ENCODE results near the gene PHLDB3.
"Not testable (repeated sequence)": the region's sequence is repeated elsewhere in the genome, so short reads cannot be mapped to it uniquely, and the experiment has no call there.

The PHLDB3 gene

DNA sequence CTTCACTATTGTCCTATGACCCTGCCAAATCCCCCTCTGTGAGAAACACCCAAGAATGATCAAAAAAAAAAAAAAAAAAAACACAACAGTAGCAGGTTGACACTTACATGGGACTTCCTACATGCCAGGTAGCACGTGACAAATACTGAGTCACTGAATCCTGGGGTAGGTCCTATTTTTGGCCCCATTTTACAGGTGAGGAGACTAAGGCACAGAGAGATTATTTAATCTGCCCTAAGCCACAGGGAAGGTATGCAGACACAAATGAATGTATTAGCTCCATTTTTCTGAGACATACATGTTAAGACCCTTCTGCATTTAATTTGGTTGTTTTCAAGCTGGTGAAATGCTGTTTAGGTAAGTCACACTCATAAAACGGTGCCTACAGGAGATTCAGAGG lies 44.2 kb upstream of the PHLDB3 start:
- H3K27ac ChIP-seq = no peak overlapping the region
- no peaks in the 10 kb centered on the region for H3K27me3 ChIP-seq (ENCODE audit: insufficient read depth, low read depth, severe bottlenecking)
- peaks cover 57% of the 10 kb centered on the region for H3K36me3 ChIP-seq
- no peak for TF ChIP-seq CTCF (IDR thresholded peaks at IDR 0.05; ENCODE audit: low read depth, low read length)
- DNase-seq = no peak
- no peaks in the 10 kb centered on the region for H3K9me3 ChIP-seq (ENCODE audit: severe bottlenecking)
- H3K4me3 ChIP-seq (ENCODE audit: low read depth, low read length) = no peak overlapping the region

- not testable (repeated sequence) for H3K9me3 ChIP-seq (ENCODE audit: severe bottlenecking); DNase-seq; H3K4me3 ChIP-seq (ENCODE audit: low read depth, low read length); H3K27ac ChIP-seq; H3K27me3 ChIP-seq (ENCODE audit: insufficient read depth, low read depth, severe bottlenecking)
- H3K36me3 ChIP-seq = peaks cover 57% of the 10 kb centered on the region
Observed at GRCh38 chr19:43547926-43548325, 43.4 kb upstream of the PHLDB3 start.

GRCh38 chr19:43546581-43546980 lies 42.0 kb upstream of the PHLDB3 start:
- DNase-seq = no peak
- H3K27ac ChIP-seq = no peak overlapping the region
- H3K27me3 ChIP-seq (ENCODE audit: insufficient read depth, low read depth, severe bottlenecking) = no peaks in the 10 kb centered on the region
- H3K4me3 ChIP-seq (ENCODE audit: low read depth, low read length) = no peak overlapping the region
- no peak for TF ChIP-seq CTCF (IDR thresholded peaks at IDR 0.05; ENCODE audit: low read depth, low read length)
- peaks cover 59% of the 10 kb centered on the region for H3K36me3 ChIP-seq
- H3K9me3 ChIP-seq (ENCODE audit: severe bottlenecking) = no peaks in the 10 kb centered on the region

- no peak for TF ChIP-seq CTCF (IDR thresholded peaks at IDR 0.05; ENCODE audit: low read depth, low read length)
- Histone ChIP-seq H3K27me3 (ENCODE audit: insufficient read depth, low read depth, severe bottlenecking) (no peaks in the 10 kb centered on the region), H3K27ac (no peak overlapping the region; the same call in 1 of the 2 replicates)
Observed at GRCh38 chr19:43545981-43546380, 41.4 kb upstream of the PHLDB3 start.

GRCh38 chr19:43545276-43545675 lies 40.7 kb upstream of the PHLDB3 start:
- no peak for TF ChIP-seq CTCF (IDR thresholded peaks at IDR 0.05; ENCODE audit: low read depth, low read length)
- H3K4me3 ChIP-seq (ENCODE audit: low read depth, low read length) = no peak overlapping the region
- H3K36me3 ChIP-seq = peaks cover 61% of the 10 kb centered on the region
- H3K9me3 ChIP-seq (ENCODE audit: severe bottlenecking) = no peaks in the 10 kb centered on the region
- no peaks in the 10 kb centered on the region for H3K27me3 ChIP-seq (ENCODE audit: insufficient read depth, low read depth, severe bottlenecking)
- DNase-seq = no peak
- H3K27ac ChIP-seq = no peak overlapping the region

More at GRCh38 chr19:43545981-43546380, 41.4 kb upstream of the PHLDB3 start:
- no peak overlapping the region for H3K4me3 ChIP-seq (ENCODE audit: low read depth, low read length)
- H3K36me3 ChIP-seq = peaks cover 59% of the 10 kb centered on the region
- DNase-seq = no peak
- no peaks in the 10 kb centered on the region for H3K9me3 ChIP-seq (ENCODE audit: severe bottlenecking)

GRCh38 chr19:43544077-43544476 lies 39.5 kb upstream of the PHLDB3 start:
- Histone ChIP-seq H3K27ac (no peak overlapping the region), H3K4me3 (ENCODE audit: low read depth, low read length) (no peak overlapping the region), H3K9me3 (ENCODE audit: severe bottlenecking) (peaks cover 5% of the 10 kb centered on the region), H3K27me3 (ENCODE audit: insufficient read depth, low read depth, severe bottlenecking) (no peaks in the 10 kb centered on the region), H3K36me3 (peaks cover 59% of the 10 kb centered on the region)
- TF ChIP-seq CTCF (IDR thresholded peaks at IDR 0.05; ENCODE audit: low read depth, low read length) = no peak
- DNase-seq = no peak
